H1 (cell line): ENCODE measurements around the gene VPS9D1. TPM values are rescaled to one million over a fixed set of nuclear protein-coding genes. Genes with fewer than 3 reads are reported as not detected.

Experiments
- NRF1 ChIP-seq: IDR thresholded peaks from 2 replicates; pipeline ENCODE4 v1.6.1; 2011; ENCODE audit warnings: mild to moderate bottlenecking, low read depth, low read length, improper control_type of control experiment
- SUZ12 ChIP-seq: fragments of 200-600 bp; sonication (generic); IDR thresholded peaks from 2 replicates; pipeline ENCODE4 v1.6.1; 2012; ENCODE audit warnings: mild to moderate bottlenecking, inconsistent platforms, low read length, moderate library complexity, mixed read lengths
- YY1 ChIP-seq: IDR thresholded peaks from 2 replicates; pipeline ENCODE4 v1.6.1; 2011; ENCODE audit warnings: low read depth, mild to moderate bottlenecking, low read length
- polyA plus RNA-seq, 7 experiments: library from polyadenylated mRNA; depleted of rRNA in 3 of 7; stranded (reverse) in 5 of 7; unstranded in 2 of 7; fragments of >200 nt in 5 of 7; fragments of 200-250 nt in 2 of 7; gene quantifications; 1 replicate in 5 of 7; 2 replicates in 1 of 7; 4 replicates in 1 of 7; pipeline versions ENCODE4 v1.2.1 to v1.2.3, GENCODE V29; 2011 to 2013; ENCODE audit warnings: missing spikeins in 2 of 7, mixed read lengths in 2 of 7
- total RNA-seq: library from RNA; stranded (reverse); fragmentation: NEBNext Ultra II Directional; extraction: Animal tissue kit (Norgen Biotek cat#: 25700); gene quantifications from 2 replicates; pipeline ENCODE4 v1.2.1, GENCODE V29; 2021
- TF ChIP-seq, protein P1 (sequence below): IDR thresholded peaks from 2 replicates; pipeline ENCODE4 v1.6.1; 2011; ENCODE audit warnings: low read length, improper control_type of control experiment

VPS9D1 gene
- total and polyA plus RNA-seq, 2 of the 8 experiments (the other 6 are each of a cell fraction or from before 2014, with no cell fraction given) = 2.9 to 5.4 TPM

DNA sequence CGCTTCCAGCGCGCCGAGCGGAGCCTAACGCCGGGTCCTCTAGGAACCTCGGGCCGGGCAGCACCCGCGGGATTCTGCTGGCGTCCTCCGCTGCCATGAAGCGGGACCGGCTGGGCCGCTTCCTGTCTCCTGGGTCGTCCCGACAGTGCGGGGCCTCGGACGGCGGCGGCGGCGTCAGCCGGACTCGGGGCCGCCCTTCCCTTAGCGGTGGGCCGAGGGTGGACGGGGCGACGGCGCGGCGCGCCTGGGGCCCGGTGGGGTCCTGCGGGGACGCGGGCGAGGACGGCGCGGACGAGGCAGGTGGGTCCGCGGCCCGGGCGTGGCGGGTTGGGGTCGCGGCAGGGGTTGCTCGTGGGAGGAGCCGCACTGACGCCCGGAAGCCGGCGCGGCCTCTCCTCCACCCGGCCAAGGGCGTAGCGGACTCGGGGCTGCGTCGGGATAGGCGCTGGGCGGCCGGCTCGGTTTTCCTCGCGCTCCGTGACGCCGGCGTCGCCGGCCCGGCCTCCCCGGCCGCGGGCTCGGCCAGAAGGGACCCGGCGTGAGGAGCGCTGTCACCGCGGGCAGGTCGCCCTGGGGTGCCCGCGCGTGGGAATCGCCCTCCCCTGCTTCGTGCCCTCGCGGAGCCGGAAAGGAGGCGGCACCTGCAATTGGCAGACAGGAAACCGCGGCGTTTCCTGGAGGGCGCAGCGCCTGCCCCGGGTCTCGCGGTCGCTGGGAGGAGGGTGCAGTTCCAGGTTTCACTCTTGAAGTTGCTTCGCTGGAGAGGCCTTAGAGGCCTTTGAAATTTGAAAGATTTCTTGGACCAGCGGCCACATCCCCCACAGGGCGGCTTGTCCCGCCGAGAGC lies 1.1 kb upstream of the VPS9D1 start (continued):
- TF ChIP-seq, protein P1, sequence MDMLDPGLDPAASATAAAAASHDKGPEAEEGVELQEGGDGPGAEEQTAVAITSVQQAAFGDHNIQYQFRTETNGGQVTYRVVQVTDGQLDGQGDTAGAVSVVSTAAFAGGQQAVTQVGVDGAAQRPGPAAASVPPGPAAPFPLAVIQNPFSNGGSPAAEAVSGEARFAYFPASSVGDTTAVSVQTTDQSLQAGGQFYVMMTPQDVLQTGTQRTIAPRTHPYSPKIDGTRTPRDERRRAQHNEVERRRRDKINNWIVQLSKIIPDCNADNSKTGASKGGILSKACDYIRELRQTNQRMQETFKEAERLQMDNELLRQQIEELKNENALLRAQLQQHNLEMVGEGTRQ = no peak
- TF ChIP-seq YY1 (no peak), NRF1 (no peak), SUZ12 (0 out of 2 replicates have a peak, but pooled peaks have one; percentile 32)
